ENCODE results near the gene EEF2K.
"Not testable (repeated sequence)": the region's sequence is repeated elsewhere in the genome, so short reads cannot be mapped to it uniquely, and the experiment has no call there.

EEF2K gene

GRCh38 chr16:22213236-22213635 lies 7.2 kb downstream of the EEF2K start:
- DNase-seq: no peak

- DNase-seq: no peak
These were observed 7.7 kb downstream of the EEF2K start for GRCh38 chr16:22213801-22214200.

GRCh38 chr16:22214402-22214801 lies 8.3 kb downstream of the EEF2K start:
- DNase-seq: no peak

- no peak for DNase-seq
These were observed 8.8 kb downstream of the EEF2K start for GRCh38 chr16:22214889-22215288.

- DNase-seq: no peak
These were observed 10.2 kb downstream of the EEF2K start for GRCh38 chr16:22216191-22216831.

- DNase-seq: not testable (repeated sequence)
These were observed 10.8 kb downstream of the EEF2K start for GRCh38 chr16:22216832-22217225.

- no peak for DNase-seq
These were observed 12.0 kb downstream of the EEF2K start for GRCh38 chr16:22217890-22218730.

- DNase-seq: no peak
These were observed 13.5 kb downstream of the EEF2K start for GRCh38 chr16:22219389-22220068.

GRCh38 chr16:22220069-22220440 lies 14.0 kb downstream of the EEF2K start:
- DNase-seq: no peak

GRCh38 chr16:22220714-22221113 lies 14.6 kb downstream of the EEF2K start:
- no peak for DNase-seq

- no peak for DNase-seq
These were observed 15.9 kb downstream of the EEF2K start for GRCh38 chr16:22222006-22222405.

GRCh38 chr16:22222998-22223397 lies 16.9 kb downstream of the EEF2K start:
- DNase-seq: no peak

GRCh38 chr16:22225060-22225459 lies 19.0 kb downstream of the EEF2K start:
- DNase-seq: no peak

- DNase-seq: no peak
These were observed 23.8 kb downstream of the EEF2K start for GRCh38 chr16:22229889-22230288.

GRCh38 chr16:22232277-22233036 lies 26.4 kb downstream of the EEF2K start:
- no peak for DNase-seq

- DNase-seq: no peak
These were observed 26.9 kb downstream of the EEF2K start for GRCh38 chr16:22233037-22233372.

GRCh38 chr16:22235839-22236745 lies 30.0 kb downstream of the EEF2K start:
- DNase-seq: no peak

- no peak for DNase-seq
These were observed 33.2 kb downstream of the EEF2K start for GRCh38 chr16:22239131-22239805.

- DNase-seq: no peak
These were observed 34.1 kb downstream of the EEF2K start for GRCh38 chr16:22240023-22240710.

- no peak for DNase-seq
These were observed 44.4 kb downstream of the EEF2K start for GRCh38 chr16:22250522-22250921.

- no peak for DNase-seq
These were observed 46.2 kb downstream of the EEF2K start for GRCh38 chr16:22252317-22252716.
